GM23248 (cell line): ENCODE data around the gene HAO2.

Experiments used
- EZH2 ChIP-seq: fragments of 200-600 bp; sonication (generic); IDR thresholded peaks from 2 replicates; pipeline ENCODE4 v1.6.1; 2018; ENCODE audit warnings: antibody characterized with exemption, mild to moderate bottlenecking; ENCODE audit not compliant: insufficient read depth, poor library complexity, severe bottlenecking
- EZH2phosphoT487 ChIP-seq: fragments of 200-600 bp; sonication (generic); IDR thresholded peaks from 2 replicates; pipeline ENCODE4 v1.6.1; 2018; ENCODE audit warnings: antibody characterized with exemption, moderate library complexity, mild to moderate bottlenecking, low read depth; ENCODE audit not compliant: insufficient read depth

DNA sequence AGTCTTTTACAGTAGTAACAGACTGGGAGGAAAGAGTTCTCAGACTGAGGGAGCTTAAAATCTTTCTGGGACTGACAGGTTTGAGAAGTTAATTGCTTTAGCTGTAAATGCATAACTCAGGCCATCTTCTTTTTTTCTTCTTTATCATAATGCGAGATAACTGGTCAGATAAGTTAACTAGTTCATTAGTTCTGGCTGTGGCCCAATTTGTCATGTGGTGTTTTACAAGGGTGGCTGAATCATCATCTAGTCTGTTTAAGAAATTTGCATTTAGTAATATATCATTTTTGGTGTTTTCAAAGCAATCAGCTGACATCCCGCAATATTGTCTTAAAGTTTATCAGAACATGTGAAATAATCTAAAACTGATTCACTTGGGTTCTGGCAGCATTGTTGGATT lies 60.4 kb downstream of the HAO2 start:
- TF ChIP-seq EZH2: no peak
- no peak for TF ChIP-seq EZH2phosphoT487
